Measurements from ENCODE around the gene RNH1. TPM values are rescaled to one million over a fixed set of nuclear protein-coding genes. Genes with fewer than 3 reads are reported as not detected.

The RNH1 gene
- total RNA-seq, 2 experiments from 2014 or later, result 131 to 132 TPM

DNA sequence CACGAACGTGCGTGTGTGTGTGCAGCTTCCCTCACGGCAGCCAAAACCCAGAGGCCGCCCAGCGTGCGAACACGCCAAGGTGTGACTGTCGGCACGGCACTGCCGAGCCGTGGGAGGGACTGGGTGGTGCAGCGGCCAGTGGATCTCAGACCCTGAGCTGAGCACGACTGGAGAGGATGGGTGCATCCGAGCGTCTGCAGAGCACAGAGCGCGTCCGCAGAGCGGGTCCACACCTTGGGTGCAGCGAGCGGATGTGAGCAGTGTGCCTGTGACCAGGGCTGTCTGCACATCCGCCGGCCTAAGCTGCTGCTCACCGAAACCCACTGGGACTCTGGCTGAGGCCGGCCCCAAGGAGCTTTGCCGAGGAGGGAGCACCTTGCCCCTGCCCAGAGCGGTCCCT lies 34.2 kb downstream of the RNH1 start:
- Mint-ChIP-seq H3K4me3 (no peak overlapping the region), H3K27me3 (no peaks in the 10 kb centered on the region), H3K27ac (no peak overlapping the region), H3K36me3 (ENCODE audit: low read depth) (no peaks in the 10 kb centered on the region), H3K4me1 (ENCODE audit: low read depth) (no peaks in the 10 kb centered on the region), H3K9me3 (no peaks in the 10 kb centered on the region)
- TF ChIP-seq, protein P1, sequence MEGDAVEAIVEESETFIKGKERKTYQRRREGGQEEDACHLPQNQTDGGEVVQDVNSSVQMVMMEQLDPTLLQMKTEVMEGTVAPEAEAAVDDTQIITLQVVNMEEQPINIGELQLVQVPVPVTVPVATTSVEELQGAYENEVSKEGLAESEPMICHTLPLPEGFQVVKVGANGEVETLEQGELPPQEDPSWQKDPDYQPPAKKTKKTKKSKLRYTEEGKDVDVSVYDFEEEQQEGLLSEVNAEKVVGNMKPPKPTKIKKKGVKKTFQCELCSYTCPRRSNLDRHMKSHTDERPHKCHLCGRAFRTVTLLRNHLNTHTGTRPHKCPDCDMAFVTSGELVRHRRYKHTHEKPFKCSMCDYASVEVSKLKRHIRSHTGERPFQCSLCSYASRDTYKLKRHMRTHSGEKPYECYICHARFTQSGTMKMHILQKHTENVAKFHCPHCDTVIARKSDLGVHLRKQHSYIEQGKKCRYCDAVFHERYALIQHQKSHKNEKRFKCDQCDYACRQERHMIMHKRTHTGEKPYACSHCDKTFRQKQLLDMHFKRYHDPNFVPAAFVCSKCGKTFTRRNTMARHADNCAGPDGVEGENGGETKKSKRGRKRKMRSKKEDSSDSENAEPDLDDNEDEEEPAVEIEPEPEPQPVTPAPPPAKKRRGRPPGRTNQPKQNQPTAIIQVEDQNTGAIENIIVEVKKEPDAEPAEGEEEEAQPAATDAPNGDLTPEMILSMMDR (IDR thresholded peaks at IDR 0.05), result no peak
- ChIA-PET POLR2A (no interaction called here), CTCF (no interaction called here)
- ATAC-seq (ENCODE audit: poor library complexity), result no peak
- no peak for DNase-seq
- Histone ChIP-seq H3K4me1 (ENCODE audit: insufficient read depth, low read length) (no peaks in the 10 kb centered on the region), H3K9me3 (ENCODE audit: control insufficient read depth in 1 of 2, insufficient read depth in 1 of 2, low read length in 2 of 2) (no peaks in the 10 kb centered on the region), H3K4me3 (ENCODE audit: low read length) (no peak overlapping the region), H3K27ac (ENCODE audit: low read depth in 1 of 2, low read length in 2 of 2) (no peak overlapping the region), H3K27me3 (ENCODE audit: control insufficient read depth in 1 of 2, insufficient read depth in 2 of 2, low read length in 2 of 2) (no peaks in the 10 kb centered on the region), H3K36me3 (ENCODE audit: insufficient read depth, low read length) (no peaks in the 10 kb centered on the region)
- intact Hi-C loops (cut with DNase I, micrococcal nuclease), result no loop called here

DNA sequence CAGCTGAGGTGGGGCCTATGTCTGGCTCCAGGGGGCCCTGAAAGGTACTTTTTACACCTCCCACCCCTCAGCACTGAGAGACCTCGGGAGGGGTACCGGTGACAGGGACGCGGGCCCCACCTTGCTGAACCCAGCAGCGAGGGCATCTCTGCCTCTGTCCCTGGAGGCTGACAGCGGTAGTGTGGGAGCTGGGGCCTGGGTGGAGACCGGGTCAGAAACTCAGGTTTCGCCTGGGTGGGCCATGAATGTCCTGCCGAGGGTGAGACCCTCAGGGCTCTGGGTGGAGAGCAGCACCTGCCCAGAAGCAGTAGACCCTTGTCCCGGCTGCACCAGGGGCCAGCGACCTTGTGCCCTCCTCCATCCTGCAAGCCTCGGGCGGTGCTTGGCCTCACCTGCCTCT lies 34.8 kb downstream of the RNH1 start:
- Mint-ChIP-seq H3K27ac (no peak overlapping the region), H3K36me3 (ENCODE audit: low read depth) (no peaks in the 10 kb centered on the region), H3K9me3 (no peaks in the 10 kb centered on the region), H3K27me3 (no peaks in the 10 kb centered on the region), H3K4me3 (no peak overlapping the region), H3K4me1 (ENCODE audit: low read depth) (no peaks in the 10 kb centered on the region)
- no peak overlapping the region for H3K4me3 ChIP-seq (ENCODE audit: low read length)
- intact Hi-C loops (cut with DNase I, micrococcal nuclease), result no loop called here
- DNase-seq, result no peak
- no peaks in the 10 kb centered on the region for H3K27me3 ChIP-seq (ENCODE audit: control insufficient read depth in 1 of 2, insufficient read depth in 2 of 2, low read length in 2 of 2)
- no peaks in the 10 kb centered on the region for H3K4me1 ChIP-seq (ENCODE audit: insufficient read depth, low read length)
- ATAC-seq (ENCODE audit: poor library complexity), result no peak
- CTCF ChIA-PET, result no interaction called here
- H3K27ac ChIP-seq (ENCODE audit: low read depth in 1 of 2, low read length in 2 of 2), result no peak overlapping the region
- POLR2A ChIA-PET, result no interaction called here
- H3K9me3 ChIP-seq (ENCODE audit: control insufficient read depth in 1 of 2, insufficient read depth in 1 of 2, low read length in 2 of 2), result no peaks in the 10 kb centered on the region
- TF ChIP-seq, protein P1 (IDR thresholded peaks at IDR 0.05), result no peak
- no peaks in the 10 kb centered on the region for H3K36me3 ChIP-seq (ENCODE audit: insufficient read depth, low read length)

DNA sequence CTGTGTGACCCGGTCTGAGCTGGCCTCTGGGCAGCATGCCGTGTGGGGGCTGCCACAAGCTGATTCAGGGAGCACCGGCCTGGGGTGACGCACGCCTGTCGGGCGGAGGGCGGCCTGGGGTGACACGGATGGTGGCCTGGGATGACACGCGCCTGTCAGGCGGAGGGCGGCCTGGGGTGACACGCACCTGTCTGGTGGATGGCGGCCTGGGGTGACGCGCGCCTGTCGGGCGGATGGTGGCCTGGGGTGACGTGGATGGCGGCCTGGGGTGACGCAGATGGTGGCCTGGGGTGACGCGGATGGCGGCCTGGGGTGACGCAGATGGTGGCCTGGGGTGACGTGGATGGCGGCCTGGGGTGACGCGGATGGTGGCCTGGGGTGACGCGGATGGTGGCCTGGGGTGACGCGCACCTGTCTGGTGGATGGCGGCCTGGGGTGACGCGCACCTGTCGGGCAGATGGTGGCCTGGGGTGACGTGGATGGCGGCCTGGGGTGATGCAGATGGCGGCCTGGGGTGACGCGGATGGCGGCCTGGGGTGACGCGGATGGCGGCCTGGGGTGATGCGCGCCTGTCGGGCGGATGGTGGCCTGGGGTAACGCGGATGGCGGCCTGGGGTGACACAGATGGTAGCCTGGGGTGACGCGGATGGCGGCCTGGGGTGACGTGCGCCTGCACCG lies 35.4 kb downstream of the RNH1 start:
- DNase-seq, result no peak
- Mint-ChIP-seq H3K27ac (no peak overlapping the region), H3K36me3 (ENCODE audit: low read depth) (no peaks in the 10 kb centered on the region), H3K27me3 (no peaks in the 10 kb centered on the region), H3K4me3 (no peak overlapping the region), H3K4me1 (ENCODE audit: low read depth) (no peaks in the 10 kb centered on the region), H3K9me3 (no peaks in the 10 kb centered on the region)
- ATAC-seq (ENCODE audit: poor library complexity), result no peak
- Histone ChIP-seq H3K36me3 (ENCODE audit: insufficient read depth, low read length) (no peaks in the 10 kb centered on the region), H3K27ac (ENCODE audit: low read depth in 1 of 2, low read length in 2 of 2) (no peak overlapping the region), H3K4me1 (ENCODE audit: insufficient read depth, low read length) (no peaks in the 10 kb centered on the region), H3K4me3 (ENCODE audit: low read length) (no peak overlapping the region), H3K27me3 (ENCODE audit: control insufficient read depth in 1 of 2, insufficient read depth in 2 of 2, low read length in 2 of 2) (no peaks in the 10 kb centered on the region), H3K9me3 (ENCODE audit: control insufficient read depth in 1 of 2, insufficient read depth in 1 of 2, low read length in 2 of 2) (no peaks in the 10 kb centered on the region)
- CTCF ChIA-PET, result no interaction called here
- intact Hi-C loops (cut with DNase I, micrococcal nuclease), result no loop called here
- POLR2A ChIA-PET, result no interaction called here
- TF ChIP-seq, protein P1 (IDR thresholded peaks at IDR 0.05), result no peak
